22Rv1 (cell line): ENCODE data around the gene MAP2.

ENCODE experiments used
- H3K27ac ChIP-seq: fragments of 450-650 bp; 2 replicates; pipeline ENCODE4 v1.5.1; 2017
- ZFX ChIP-seq: fragments of 450-650 bp; IDR thresholded peaks from 2 replicates; pipeline ENCODE4 v1.6.1; 2017; ENCODE audit warnings: antibody characterized with exemption, borderline replicate concordance
- TF ChIP-seq, protein P1 (sequence below): fragments of 450-650 bp; IDR thresholded peaks from 2 replicates; pipeline ENCODE4 v1.5.1; 2017; ENCODE audit warnings: mild to moderate bottlenecking

The MAP2 gene

DNA sequence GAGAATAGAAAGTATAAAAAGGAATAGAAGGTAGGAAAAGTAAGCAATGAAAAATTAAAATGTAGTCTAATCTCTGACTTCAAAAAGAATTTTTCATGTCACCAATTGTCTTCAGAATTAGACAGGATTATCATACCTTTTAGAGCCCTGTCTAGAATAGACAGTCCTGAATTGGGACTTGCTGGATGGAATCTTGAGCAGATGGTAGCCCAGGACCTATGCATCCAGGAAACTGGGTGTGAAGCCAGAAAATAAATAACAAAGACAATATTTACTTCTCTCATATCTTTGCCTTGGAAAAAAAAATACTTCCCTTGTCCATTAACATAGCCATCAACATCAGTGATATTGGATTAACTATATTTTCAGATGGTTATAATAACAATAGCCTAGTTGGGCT lies 250.0 kb downstream of the MAP2 start:
- TF ChIP-seq, protein P1, sequence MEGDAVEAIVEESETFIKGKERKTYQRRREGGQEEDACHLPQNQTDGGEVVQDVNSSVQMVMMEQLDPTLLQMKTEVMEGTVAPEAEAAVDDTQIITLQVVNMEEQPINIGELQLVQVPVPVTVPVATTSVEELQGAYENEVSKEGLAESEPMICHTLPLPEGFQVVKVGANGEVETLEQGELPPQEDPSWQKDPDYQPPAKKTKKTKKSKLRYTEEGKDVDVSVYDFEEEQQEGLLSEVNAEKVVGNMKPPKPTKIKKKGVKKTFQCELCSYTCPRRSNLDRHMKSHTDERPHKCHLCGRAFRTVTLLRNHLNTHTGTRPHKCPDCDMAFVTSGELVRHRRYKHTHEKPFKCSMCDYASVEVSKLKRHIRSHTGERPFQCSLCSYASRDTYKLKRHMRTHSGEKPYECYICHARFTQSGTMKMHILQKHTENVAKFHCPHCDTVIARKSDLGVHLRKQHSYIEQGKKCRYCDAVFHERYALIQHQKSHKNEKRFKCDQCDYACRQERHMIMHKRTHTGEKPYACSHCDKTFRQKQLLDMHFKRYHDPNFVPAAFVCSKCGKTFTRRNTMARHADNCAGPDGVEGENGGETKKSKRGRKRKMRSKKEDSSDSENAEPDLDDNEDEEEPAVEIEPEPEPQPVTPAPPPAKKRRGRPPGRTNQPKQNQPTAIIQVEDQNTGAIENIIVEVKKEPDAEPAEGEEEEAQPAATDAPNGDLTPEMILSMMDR, result no peak
- TF ChIP-seq ZFX, result no peak
- no peak overlapping the region for H3K27ac ChIP-seq

DNA sequence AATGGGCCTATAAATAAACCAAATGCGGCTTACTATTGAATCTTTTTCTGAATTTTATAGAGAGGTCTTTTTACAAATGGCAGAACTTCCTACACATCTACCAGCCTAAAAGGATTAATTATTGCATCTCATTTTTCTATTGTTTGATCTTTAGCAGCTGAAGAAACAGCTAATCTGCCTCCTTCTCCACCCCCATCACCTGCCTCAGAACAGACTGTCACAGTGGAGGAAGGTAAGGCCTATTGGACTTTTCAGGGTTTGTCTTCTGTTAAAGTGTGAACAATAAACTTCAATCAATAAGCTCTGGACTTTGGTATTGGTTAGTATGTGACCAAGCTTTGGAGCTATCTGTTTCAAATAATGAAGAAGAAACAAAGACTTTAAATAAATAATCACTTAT lies 256.7 kb downstream of the MAP2 start:
- TF ChIP-seq, protein P1, result no peak
- no peak for TF ChIP-seq ZFX
- H3K27ac ChIP-seq, result no peak overlapping the region

- H3K27ac ChIP-seq, result no peak overlapping the region
- TF ChIP-seq, protein P1, result no peak
- no peak for TF ChIP-seq ZFX
Measured at GRCh38 chr2:209681201-209681735, 257.4 kb downstream of the MAP2 start.

- no peak overlapping the region for H3K27ac ChIP-seq
- TF ChIP-seq ZFX, result no peak
- TF ChIP-seq, protein P1, result no peak
Measured at GRCh38 chr2:209682646-209683045, 258.8 kb downstream of the MAP2 start.

GRCh38 chr2:209685340-209685739 lies 261.5 kb downstream of the MAP2 start:
- no peak for TF ChIP-seq ZFX
- no peak overlapping the region for H3K27ac ChIP-seq

- TF ChIP-seq, protein P1, result no peak
- no peak for TF ChIP-seq ZFX
- H3K27ac ChIP-seq, result no peak overlapping the region
Measured at GRCh38 chr2:209685963-209686362, 262.1 kb downstream of the MAP2 start.

DNA sequence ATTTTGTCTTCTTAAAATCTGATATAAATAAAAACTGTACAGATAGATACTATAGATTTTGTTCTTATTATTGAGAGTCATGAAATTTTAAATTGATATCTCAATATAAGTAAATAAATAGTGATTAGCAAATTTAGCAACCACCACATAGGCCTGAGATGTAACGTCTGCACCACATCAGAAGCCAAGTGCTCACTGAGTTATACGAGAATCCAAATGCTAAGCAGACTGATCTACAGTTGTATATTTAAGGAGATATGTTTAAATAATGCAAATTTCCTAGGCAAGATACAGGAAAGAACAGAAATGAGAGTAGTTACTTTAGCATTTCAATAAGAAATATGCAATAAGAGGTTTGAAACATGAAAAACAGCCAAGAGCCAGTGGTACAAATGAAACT lies 262.6 kb downstream of the MAP2 start:
- no peak for TF ChIP-seq ZFX
- TF ChIP-seq, protein P1, result no peak
- H3K27ac ChIP-seq, result no peak overlapping the region

- TF ChIP-seq ZFX, result no peak
- TF ChIP-seq, protein P1, result no peak
- no peak overlapping the region for H3K27ac ChIP-seq
Measured at GRCh38 chr2:209687323-209687969, 263.6 kb downstream of the MAP2 start.
